EL (cell line): ENCODE data around the gene PAFAH1B2.
A peak's percentile ranks its signal among the peaks of the same experiment; 100 is the strongest.
"Not testable (repeated sequence)": the region's sequence is repeated elsewhere in the genome, so short reads cannot be mapped to it uniquely, and the experiment has no call there.

Source experiments
- DNase-seq: peaks from one replicate; pipeline ENCODE4 v3.0.0-alpha.2; 2016

Gene PAFAH1B2, protein sequence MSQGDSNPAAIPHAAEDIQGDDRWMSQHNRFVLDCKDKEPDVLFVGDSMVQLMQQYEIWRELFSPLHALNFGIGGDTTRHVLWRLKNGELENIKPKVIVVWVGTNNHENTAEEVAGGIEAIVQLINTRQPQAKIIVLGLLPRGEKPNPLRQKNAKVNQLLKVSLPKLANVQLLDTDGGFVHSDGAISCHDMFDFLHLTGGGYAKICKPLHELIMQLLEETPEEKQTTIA

DNA sequence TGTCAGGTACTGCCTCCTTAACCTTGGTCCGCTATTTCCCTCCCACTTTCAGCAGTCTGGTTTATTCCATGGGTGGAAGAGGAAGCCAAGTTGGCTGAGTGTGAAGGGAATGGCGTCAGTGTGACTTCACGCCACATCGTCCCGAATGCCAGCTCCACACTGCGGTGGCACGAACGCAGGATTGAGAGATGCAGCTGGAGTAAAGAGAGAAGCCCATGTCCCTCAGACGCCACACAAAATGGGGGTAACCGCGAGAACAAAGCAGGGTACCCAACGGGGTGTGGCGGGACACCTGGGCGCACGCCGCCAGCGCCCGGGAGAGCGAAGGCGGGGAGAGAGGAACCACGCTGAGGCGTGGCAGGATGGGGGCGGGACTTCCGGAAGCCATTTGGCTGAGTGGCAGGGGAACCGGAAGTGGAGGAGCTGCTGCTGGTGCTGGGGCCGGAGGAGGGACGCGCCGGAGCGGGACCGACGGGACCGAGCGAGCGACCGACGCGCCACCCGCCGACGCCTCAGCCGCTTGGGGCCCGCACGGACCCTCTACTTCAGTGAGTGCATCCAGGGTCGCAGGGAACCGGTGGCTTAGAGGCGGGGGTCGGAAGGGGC is at the start of gene PAFAH1B2:
PAFAH1B2 (plus strand) TSS at position 417 of the 606 bp plus-strand sequence. CDS start 8,161 bp downstream, outside the sequence.
- DNase-seq = peak; percentile 94

DNA sequence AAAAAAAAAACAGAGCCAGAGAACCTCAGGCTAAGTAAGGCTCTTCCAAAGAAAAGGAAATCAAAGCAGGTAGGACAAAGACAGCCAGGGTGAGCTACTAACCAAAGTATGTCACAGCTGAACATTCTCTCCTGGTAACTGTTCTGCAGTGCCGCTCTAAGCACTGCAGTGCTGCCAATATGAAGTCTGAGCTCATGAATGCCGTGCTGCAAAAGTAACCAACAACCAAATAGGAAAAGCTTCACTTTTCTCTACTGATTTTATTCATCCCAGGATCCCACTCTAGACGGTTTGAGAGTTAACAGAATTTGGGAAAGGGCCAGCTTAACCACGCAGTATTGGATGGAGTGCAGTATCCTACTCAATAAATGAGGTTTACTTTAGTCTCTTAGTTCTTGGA is 49.3 kb upstream of the PAFAH1B2 start:
- DNase-seq = peak; percentile 16

DNA sequence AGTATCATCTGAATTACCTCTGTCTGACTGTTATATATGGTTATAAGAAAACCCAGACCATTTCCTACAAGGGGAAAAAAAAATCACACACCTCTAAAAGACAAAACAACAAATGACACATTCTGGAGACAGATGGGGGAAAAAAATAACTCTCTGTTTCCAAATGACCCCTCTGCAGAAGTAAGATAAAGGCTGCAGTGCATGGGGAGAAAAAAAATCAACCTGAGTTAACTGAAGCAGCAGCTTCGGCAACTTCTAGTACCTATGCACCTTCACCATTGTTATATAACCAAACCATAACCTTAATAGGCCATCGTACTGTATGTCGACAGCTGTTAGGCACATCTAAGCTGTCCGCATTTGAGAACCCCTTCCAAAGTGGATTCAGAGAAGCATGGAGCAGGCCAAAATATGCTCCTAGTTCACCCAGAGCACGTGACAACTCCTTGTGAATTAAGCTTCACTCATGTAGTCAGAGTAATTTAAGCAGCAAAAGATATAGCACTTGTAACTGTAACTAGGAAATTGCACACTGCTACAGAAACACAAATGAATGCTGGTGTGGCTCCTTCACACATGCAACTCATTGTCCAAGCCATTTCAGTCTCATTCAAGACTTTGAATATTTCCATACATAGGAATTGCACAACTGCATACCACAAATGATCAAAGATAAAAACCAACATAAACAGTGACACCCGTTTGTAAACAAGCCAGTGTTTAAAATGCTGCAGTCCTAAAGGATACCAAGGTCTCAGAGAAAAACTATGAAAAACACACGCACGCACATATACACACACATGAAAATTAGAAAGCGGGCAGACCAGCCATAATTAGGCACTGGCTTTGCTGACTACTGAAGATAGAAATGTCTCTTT is 48.6 kb upstream of the PAFAH1B2 start:
- DNase-seq = peak; percentile 54

DNA sequence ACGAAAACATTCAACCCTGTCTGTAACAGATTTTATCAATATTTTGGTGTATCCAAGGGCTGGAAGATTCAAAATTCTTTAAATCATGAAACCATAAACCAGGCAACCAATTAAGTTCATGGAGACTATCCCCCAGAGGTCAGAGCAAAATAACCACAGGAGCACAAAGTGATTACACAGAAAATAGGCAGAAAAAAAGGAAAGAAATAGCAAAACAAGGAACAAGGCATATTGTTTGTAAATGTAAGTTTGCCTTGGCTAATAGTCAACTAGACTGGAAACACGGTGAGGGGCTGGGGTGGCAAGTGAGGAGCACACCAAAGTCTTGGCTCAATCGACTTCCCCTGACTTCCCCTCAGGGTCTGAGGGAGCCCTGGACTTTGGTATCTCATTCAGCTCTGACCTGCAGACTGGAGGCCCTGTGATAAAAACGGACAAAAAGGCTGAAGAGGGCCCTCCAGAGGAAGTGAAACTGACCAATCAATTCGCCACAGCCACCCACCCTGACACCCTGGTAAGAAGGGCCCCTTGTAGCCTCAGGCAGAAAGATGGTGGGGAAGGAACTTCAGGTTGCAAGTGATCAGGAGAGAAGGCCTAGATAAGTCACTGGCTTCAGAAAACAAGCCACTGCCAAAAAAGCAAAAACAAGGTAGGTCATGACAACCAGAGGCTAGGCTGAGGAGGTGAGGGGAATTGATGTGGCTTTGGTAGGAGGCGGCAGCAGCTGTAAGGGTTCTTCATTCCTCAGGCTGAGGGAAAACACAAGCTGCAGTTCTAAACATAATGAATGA is 47.7 kb upstream of the PAFAH1B2 start:
- DNase-seq = peak; percentile 61

DNA sequence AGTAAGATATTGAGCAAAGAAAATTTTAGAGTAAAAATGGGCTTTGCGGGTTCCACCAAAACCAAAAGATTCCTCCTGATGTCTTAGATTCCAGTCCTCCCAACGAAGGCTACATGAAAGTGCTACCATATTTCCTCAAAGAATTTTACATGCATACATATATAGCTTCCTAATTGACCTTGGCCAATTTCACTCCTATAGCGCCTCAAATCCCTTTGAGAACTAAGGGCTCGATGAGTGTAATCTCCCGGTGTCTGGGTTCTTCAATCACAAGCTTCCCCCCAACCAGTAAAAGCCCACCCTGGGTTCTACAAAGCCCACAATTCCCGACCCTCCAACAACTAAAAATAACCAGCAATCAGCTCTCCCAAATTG is 47.1 kb upstream of the PAFAH1B2 start:
- no peak for DNase-seq

DNA sequence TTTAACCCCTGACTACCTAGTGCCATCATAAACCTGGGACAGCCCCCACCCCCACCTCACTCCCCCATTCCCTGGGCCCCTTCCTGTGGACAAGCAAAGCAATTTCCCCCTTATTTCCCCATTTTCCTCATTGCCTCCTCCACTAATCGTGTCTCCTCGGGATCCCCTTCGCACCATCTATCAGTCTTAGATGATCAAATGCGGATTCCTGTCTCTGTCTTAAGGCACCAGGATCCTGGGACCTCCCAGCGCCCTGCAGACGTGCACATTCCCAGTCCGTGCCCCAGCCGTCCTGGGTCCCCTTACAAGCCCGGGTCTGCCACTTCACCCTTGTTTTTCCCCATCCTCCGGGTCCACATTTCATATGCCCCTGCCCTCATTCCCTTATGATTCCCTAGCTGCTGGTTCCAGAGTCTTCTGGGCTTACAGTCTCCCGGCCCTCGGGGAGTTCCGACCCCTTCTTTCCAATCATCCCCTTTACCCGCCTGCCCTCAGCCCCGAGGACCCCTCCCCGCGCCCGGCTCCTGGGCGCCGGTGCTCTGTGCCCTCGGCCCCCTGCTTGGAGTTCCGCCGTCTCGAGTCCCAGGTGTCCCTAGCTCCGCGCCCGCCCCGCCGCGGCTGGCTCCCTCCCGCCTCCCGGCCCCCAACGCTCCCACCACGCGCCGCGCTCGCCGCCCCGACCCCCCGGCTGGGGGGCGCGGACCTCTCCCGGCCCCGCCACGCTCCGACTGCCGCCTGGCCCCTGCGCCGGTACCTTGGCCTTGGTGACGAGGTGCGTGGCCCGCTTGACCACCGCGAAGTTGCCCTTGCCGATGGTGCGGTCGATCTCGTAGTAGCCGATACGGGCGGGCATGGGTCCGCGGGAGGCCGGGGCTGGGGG is 46.5 kb upstream of the PAFAH1B2 start:
- peak; percentile 34 for DNase-seq

DNA sequence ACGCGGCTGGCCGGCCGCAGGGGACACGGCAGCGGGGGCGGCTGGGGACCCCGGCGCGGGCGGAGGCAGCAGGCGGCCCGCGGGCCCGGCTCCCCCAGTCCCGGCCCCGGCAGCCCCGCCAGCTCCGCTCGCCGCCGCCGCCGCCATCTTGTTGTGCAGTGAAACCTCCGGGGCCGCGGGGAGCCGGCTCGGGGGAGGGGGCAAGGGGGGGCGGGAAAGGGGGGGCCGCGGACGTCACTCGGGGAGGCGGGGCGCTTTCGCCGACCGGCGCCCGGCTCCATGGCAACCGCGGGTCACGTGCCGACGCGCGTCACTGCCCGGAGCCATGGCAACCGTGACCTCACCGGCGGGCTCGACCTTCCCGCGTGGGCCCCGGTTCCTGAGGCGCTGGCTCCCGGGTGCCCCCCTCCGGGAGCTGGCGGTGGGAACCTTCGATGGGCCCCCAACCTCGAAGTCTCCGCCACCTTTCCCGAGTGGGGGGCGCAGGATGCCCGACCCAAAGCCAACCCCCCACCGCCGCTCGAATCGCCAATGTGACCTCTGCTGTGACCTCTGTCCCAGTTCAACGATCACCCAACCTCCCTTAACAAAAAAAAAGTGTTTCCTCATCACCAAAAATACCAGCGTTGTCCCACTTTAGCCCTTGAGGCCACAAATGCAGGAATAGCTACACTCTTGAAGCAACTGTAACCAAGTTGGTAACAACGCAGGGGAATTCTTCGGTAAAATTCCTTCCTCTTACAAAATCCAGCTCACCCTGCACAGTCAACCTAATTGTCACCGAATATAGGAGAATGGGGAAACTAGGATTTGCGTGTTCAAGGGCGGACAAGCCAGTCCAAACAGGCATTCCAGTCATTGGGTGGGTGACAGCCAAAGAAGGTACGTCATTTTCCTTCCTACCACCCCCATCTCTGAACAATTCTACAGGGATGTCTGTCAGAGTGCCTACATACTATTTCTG is 45.5 kb upstream of the PAFAH1B2 start, which contains the start of gene SIK3:
SIK3 (minus strand) TSS at position 160 of the 964 bp plus-strand sequence; CDS start at position 147, 13 bp downstream.
- peak; percentile 90 for DNase-seq

DNA sequence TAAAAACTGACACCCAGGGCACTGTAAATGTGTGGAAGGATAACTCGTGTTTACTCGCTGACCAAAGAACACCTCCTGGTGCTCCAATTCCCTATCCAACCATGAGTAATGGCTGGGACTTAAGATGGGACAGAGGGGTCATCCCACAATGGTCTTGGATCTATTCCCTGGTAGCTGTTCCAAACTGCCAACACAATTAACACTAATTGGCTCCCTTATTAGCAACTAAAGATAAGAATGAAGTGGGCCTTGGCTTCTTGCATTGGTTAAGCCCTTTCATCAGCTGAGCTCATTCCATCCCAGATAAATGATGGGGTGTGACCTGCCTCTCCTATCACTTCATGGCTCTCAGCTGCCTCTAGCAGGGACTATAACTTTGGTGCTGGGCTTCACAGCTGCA is 44.4 kb upstream of the PAFAH1B2 start:
- no peak for DNase-seq

DNA sequence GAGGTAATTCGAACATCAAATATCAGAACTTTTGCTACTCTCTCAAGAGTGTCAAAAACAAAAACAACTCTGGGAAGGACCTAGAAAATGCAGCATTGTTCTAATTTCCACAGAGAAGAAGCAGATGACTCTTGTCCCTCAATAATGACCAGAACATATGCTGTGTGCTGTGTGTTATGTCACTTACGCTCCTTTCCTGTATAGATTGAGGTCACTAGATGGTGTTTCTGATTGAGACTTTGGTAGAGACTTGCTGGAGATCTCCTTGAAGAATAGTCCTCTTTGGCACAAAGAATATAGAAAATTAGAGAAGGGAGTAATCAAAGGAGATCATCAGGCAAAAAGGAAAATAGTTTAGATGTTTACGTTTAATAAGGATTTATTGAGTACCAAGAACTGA is 43.5 kb upstream of the PAFAH1B2 start:
- DNase-seq = no peak

DNA sequence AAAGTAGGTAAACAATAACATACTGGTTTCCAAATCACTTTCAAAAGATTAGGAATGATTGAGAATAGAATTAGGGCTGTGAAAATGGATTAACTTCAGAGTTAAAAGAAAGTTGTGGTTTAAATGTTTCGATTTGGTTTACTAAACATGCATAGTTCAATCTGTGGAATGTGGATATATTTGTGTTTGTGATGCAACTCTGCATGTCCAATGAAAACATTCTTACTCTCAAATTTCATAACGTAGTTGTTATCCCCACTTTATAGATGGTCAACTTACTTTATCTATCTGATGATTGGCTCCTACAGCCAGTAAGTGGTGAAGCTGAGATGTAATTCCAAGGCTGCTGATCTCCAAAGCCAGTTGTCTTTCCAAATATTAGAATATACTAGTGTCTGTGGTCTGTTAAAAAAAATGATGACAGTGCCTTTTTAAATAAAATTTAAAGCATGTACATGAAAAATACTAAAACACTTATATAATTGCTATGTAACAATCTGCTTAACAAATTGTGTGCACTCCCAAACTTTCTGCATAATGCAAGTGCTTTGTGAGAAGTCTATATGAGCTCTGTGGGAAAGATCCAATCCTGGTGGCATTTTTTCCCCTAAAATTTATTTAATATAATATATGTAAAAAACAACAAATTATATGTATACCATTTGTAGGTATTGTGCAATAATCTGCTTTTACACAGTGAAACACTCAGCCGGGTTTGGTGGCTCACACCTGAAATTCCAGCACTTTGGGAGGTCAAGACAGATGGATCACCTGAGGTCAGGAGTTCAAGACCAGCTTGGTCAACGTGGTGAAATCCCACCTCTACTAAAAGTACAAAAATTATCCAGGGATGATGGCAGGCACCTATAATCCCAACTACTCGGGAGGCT is 36.1 kb upstream of the PAFAH1B2 start:
- DNase-seq = peak; percentile 28

DNA sequence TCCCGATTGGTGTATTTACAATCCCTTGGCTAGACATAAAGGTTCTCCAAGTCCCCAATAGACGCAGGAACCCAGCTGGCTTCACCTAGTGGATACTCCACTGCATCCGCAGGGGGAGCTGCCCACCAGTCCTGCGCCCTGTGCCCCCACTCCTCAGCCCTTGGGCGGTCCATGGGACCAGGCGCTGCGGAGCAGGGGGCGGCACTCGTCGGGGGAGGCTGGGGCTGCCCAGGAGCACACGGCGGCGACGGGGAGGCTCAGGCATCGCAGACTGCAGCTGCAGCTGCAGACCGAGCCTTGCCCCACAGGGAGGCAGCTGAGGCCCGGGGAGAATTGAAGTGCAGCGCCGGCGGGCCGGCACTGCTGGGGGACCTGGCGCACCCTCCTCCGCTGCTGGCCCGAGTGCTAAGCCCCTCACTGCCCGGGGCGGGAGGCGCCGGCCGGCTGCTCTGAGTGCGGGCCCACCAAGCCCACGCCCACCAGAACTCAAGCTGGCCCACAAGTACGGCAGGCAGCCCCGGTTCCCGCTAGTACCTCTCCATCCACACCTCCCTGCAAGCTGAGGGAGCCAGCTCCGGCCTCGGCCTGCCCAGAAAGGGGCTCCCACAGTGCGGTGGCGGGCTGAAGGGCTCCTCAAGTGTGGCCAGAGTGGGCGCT is 33.7 kb upstream of the PAFAH1B2 start:
- no peak for DNase-seq

DNA sequence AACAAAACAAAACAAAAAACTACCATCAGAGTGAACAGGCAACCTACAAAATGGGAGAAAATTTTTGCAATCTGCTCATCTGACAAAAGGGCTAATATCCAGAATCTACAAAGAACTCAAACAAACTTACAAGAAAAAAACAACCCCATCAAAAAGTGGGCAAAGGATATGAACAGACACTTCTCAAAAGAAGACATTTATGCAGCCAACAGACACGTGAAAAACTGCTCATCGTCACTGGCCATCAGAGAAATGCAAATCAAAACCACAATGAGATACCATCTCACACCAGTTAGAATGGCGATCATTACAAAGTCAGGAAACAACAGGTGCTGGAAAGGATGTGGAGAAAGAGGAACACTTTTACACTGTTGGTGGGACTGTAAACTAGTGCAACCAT is 31.6 kb upstream of the PAFAH1B2 start:
- DNase-seq = not testable (repeated sequence)

DNA sequence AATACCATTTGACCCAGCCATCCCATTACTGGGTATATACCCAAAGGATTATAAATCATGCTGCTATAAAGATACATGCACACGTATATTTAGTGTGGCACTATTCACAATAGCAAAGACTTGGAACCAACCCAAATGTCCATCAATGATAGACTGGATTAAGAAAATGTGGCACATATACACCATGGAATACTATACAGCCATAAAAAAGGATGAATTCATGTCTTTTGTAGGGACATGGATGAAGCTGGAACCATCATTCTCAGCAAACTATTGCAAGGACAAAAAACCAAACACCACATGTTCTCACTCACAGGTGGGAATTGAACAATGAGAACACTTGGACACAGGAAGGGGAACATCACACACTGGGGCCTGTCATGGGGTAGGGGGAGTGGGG is 31.1 kb upstream of the PAFAH1B2 start:
- DNase-seq = not testable (repeated sequence)

DNA sequence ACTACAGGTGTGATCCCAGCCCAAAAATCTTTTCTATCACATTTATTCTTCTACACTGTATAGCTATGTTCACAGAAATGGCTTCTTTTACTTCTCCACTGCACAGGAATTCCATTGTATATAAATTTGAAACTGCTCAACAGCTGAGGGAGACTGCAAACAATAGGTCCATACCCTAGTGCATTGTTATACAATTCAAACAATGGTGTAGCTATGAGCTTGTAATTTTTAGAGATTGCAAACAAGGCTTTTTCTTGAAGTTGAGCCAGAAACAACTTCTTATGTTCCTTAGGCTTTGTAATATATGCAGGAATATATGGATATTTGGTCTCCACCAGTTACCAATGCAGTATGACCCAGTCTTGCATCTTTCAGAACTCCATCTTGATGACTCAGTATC is 26.4 kb upstream of the PAFAH1B2 start:
- no peak for DNase-seq

DNA sequence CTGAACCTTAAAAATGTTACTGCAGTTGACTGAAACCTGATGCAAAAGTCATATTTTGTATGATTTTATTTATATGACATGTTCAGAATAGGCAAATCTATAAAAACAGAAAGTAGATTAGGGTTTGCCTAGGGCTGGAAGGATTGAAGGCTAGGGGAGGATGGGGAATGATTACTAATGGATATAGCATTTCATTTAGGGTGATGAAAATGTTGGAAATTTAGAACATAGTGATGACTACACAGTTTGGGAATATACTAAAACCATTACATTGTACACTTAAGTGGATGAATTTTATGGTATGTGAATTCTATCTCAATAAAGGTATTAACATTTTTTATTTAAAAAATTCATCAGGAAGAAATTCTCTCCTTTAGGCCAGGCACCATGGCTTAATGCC is 22.9 kb upstream of the PAFAH1B2 start:
- DNase-seq = peak; percentile 42

DNA sequence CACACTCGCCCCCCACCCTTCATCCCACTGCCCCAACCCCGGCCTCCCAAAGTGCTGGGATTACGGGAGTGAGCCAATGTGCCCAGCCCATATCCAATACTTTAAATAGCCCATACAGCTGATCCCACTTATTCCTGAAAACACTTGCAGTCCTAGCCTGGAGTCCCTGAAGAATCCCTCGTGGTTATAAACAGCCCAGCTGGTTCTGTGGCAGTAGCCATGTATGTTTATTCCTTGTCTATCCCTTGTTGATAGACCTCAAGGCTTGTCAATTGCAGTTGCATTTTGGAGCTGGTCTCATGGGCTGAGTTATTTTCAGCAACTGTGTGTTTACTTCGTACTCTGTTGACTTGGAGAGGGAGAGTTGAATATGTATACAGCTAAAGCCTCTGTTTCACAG is 21.5 kb upstream of the PAFAH1B2 start:
- no peak for DNase-seq

DNA sequence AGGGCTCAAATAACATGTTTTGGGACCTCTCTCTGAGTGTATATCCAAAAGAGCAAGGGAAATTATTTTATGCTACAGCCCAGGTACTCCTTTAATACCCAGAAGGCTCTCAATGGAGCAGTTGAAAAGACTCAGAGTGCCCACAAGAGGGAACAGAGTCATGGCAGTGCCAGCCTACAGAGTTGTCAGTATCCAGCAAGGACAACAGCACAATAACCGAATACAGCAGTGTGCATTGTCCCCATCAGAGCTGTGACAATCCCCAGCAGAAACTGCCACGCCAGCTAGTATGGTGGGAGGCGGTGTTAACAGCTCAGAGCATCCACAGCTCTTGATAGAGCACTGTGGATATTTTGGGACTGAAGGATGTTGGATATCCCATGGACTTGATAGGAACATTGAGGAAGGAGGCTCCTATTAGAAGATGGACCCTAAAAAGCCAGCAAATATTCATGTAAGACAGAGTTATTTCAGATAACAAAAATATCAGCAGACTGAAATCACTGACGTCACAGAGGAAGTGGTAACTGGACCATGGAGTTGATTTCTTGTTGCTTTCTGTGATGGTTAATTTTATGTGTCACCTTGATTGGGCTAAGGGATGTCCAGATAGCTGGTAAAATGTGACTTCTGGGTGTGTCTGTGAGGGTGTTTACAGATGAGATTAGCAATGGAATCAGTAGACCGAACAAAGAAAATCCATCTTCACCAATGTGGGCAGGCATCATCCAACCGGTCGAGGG is 17.7 kb upstream of the PAFAH1B2 start:
- DNase-seq = no peak
